ENCODE results near the gene NEK11. TPM values are rescaled to one million over a fixed set of nuclear protein-coding genes. Genes with fewer than 3 reads are reported as not detected.

Gene NEK11
- total and polyA plus RNA-seq, 9 of the 15 experiments (the other 6 are each of a cell fraction or from before 2014, with no cell fraction given) = 0.28 to 1.5 (median 0.87) TPM

- TF ChIP-seq, protein P1, sequence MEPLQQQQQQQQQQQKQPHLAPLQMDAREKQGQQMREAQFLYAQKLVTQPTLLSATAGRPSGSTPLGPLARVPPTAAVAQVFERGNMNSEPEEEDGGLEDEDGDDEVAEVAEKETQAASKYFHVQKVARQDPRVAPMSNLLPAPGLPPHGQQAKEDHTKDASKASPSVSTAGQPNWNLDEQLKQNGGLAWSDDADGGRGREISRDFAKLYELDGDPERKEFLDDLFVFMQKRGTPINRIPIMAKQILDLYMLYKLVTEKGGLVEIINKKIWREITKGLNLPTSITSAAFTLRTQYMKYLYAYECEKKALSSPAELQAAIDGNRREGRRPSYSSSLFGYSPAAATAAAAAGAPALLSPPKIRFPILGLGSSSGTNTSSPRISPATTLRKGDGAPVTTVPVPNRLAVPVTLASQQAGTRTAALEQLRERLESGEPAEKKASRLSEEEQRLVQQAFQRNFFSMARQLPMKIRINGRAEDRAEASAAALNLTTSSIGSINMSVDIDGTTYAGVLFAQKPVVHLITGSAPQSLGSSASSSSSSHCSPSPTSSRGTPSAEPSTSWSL (CRISPR knock-in tag; IDR thresholded peaks at IDR 0.05; ENCODE audit: borderline replicate concordance) = no peak
- TF ChIP-seq TRIM28 (IDR thresholded peaks at IDR 0.05) = no peak
- TF ChIP-seq XRCC5 (IDR thresholded peaks at IDR 0.05; ENCODE audit: low read depth, low read length) = no peak
- no peak for TF ChIP-seq KHSRP (IDR thresholded peaks at IDR 0.05)
- TF ChIP-seq, protein P2, sequence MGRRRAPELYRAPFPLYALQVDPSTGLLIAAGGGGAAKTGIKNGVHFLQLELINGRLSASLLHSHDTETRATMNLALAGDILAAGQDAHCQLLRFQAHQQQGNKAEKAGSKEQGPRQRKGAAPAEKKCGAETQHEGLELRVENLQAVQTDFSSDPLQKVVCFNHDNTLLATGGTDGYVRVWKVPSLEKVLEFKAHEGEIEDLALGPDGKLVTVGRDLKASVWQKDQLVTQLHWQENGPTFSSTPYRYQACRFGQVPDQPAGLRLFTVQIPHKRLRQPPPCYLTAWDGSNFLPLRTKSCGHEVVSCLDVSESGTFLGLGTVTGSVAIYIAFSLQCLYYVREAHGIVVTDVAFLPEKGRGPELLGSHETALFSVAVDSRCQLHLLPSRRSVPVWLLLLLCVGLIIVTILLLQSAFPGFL (CRISPR knock-in tag; IDR thresholded peaks at IDR 0.05) = no peak
- no peak for TF ChIP-seq ZNF444 (CRISPR knock-in tag; IDR thresholded peaks at IDR 0.05)
- no peak for TF ChIP-seq ZNF76 (CRISPR knock-in tag; IDR thresholded peaks at IDR 0.05; ENCODE audit: borderline replicate concordance)
- peak; percentile 66; the same call in 1 of the 2 replicates for TF ChIP-seq ATF7 (IDR thresholded peaks at IDR 0.05)
- TF ChIP-seq PTTG1 (tag; IDR thresholded peaks at IDR 0.05; ENCODE audit: low read depth) = no peak
- TF ChIP-seq ZNF143 (CRISPR knock-in tag; IDR thresholded peaks at IDR 0.05) = peak; percentile 84
- 0 out of 2 replicates have a peak, but pooled peaks have one; percentile 35 for TF ChIP-seq NR3C1 (CRISPR knock-in tag; IDR thresholded peaks at IDR 0.05)
- no peak for TF ChIP-seq FUS (optimal IDR thresholded peaks at IDR 0.05; ENCODE audit: low read depth, low read length)
- no peak for TF ChIP-seq SP1 (CRISPR knock-in tag; IDR thresholded peaks at IDR 0.05)
- TF ChIP-seq NFE2L1 (tag; IDR thresholded peaks at IDR 0.05; ENCODE audit: borderline replicate concordance, low read depth) = no peak
- TF ChIP-seq MITF (IDR thresholded peaks at IDR 0.05) = no peak; the same call in 1 of the 2 replicates
- peak; percentile 69; the same call in 1 of the 2 replicates for TF ChIP-seq ELF4 (CRISPR knock-in tag; IDR thresholded peaks at IDR 0.05)
- no peak for TF ChIP-seq ZBTB7A (IDR thresholded peaks at IDR 0.05; ENCODE audit: borderline replicate concordance, control insufficient read depth, low read depth, low read length)
- TF ChIP-seq ZC3H8 (IDR thresholded peaks at IDR 0.05) = no peak
- TF ChIP-seq HSF4 (CRISPR knock-in tag; IDR thresholded peaks at IDR 0.05; ENCODE audit: borderline replicate concordance) = no peak
- TF ChIP-seq NFRKB (IDR thresholded peaks at IDR 0.05; ENCODE audit: low read depth) = no peak
Observed at GRCh38 chr3:131026321-131027151, at the start of gene NEK11, which contains the start of gene ASTE1 (continued).
